ENCODE measurements around the gene JPH3. TPM values are rescaled to one million over a fixed set of nuclear protein-coding genes. Genes with fewer than 3 reads are reported as not detected.

JPH3 gene
- total RNA-seq, 4 donors from 2014 or later = 0.38 TPM; not detected in 3

DNA sequence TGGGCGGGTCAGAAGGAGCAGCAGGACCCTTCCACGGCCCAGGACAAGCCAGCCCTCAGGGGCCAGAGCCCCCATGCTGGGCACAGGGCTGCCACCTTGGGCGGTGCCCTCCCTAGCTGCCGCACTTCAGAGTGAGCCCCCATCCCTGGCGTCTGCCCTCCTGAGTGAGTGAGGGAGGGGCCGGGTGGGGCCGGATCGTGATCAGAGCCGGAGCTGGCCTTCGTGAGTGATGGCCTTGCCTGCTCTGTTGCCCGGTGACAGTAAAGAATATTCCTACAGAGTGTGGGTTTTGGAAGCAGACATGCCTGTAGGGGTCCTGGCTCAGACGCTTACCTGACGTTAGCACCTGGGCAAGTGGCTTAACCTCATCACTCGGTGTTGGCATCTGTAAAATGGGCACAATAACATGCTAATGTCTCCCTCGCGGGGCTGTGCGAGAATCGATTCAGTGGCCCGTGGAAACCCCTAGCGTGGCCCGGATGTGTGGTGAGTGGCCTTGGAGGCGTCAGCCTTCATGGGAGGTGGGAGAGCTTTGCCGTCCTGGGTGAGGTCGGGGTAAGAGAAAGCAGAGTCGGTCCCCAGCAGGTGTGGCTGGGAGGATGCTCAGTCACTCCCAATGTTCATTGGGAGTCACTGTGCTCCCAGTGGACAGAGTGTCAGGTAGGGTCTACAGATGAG is 26.1 kb downstream of the JPH3 start:
- TF ChIP-seq, protein P1, sequence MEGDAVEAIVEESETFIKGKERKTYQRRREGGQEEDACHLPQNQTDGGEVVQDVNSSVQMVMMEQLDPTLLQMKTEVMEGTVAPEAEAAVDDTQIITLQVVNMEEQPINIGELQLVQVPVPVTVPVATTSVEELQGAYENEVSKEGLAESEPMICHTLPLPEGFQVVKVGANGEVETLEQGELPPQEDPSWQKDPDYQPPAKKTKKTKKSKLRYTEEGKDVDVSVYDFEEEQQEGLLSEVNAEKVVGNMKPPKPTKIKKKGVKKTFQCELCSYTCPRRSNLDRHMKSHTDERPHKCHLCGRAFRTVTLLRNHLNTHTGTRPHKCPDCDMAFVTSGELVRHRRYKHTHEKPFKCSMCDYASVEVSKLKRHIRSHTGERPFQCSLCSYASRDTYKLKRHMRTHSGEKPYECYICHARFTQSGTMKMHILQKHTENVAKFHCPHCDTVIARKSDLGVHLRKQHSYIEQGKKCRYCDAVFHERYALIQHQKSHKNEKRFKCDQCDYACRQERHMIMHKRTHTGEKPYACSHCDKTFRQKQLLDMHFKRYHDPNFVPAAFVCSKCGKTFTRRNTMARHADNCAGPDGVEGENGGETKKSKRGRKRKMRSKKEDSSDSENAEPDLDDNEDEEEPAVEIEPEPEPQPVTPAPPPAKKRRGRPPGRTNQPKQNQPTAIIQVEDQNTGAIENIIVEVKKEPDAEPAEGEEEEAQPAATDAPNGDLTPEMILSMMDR (IDR thresholded peaks at IDR 0.05; ENCODE audit: low read depth) = no peak

DNA sequence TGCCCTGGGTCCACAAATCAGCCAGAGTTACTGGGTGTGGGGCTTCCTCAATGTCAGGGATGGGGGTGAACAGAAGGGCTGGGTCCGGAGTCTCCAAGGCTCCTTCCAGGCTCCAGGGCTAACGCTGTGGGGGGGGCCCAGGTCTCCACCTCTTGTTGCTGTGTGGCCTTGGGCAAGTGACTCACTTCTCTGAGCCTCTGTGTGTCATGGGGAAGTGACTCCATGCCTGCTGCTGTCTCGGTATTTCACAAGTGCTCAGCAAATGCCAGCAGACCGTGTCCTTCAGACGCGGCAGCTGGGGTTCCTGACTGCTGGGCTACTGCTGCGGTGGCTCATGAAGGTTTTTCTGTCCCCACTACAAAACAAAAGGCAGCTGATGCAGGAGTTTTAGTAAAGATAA is 26.6 kb downstream of the JPH3 start:
- TF ChIP-seq, protein P1 (IDR thresholded peaks at IDR 0.05; ENCODE audit: low read depth) = no peak

DNA sequence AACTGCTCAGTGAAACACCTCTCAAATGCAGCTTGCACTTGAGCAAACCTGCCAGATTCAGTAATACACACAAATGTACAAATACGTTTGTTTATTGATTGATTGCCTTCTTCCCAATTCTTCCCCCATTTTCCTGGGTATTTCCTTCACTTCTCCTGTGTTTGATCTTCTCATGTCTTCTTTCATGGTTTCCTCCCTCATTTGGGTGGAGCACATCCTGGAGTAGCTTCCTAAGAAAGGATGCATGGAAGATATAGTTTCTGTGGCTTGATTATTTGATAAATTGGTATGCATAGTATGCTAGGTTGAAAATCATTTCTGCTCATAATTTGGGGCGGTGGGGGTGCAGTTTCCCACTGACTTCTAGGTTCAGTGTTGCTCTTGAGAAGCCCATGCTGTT is 28.8 kb downstream of the JPH3 start:
- TF ChIP-seq, protein P1 (IDR thresholded peaks at IDR 0.05; ENCODE audit: low read depth) = no peak

DNA sequence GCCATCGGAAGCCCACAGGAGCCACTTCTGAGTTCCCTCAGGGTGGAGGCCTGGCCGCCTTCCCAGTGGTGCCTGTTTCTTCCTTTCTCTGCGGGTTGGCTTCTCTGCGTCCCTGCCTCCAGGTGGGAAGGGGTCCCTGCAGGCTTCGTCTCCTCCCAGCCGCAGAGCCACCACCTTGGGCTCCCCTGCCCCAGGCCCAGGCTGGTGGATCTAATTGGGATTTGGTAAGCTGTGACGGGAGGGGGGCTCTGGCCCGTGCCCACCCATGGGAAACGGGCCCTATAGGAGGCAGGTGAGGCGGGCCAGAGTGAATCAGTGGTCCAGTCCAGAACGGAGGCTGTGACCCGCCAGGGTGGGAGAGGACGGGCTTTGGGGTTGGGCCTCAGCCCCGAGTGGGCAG is 32.1 kb downstream of the JPH3 start:
- TF ChIP-seq, protein P1 (IDR thresholded peaks at IDR 0.05; ENCODE audit: low read depth) = no peak

DNA sequence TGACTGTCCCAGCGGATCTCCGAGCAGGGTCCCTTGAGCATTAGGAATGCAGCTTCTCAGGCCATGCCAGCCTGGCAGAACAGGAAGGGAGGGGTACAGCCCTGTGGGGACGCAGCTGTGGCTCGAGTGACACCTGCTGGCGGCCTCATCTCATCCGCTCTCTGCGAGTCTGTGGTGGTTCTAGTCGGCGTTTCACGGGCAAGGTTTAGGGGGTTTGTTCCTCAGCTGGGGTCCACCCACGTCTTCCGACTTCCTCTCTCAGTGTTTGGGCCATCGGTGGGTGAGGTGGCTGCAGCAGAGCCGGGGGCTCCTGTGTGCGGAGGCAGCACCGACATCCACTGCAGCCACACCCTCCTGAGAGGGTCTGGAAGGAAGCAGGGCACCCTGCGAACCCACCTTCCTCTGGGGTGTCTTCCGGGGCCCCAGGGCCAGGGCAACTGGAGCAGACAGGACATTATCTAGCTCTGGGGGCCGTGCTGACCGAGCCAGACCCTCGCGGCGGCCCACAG is 33.3 kb downstream of the JPH3 start:
- TF ChIP-seq, protein P1 (IDR thresholded peaks at IDR 0.05; ENCODE audit: low read depth) = no peak

DNA sequence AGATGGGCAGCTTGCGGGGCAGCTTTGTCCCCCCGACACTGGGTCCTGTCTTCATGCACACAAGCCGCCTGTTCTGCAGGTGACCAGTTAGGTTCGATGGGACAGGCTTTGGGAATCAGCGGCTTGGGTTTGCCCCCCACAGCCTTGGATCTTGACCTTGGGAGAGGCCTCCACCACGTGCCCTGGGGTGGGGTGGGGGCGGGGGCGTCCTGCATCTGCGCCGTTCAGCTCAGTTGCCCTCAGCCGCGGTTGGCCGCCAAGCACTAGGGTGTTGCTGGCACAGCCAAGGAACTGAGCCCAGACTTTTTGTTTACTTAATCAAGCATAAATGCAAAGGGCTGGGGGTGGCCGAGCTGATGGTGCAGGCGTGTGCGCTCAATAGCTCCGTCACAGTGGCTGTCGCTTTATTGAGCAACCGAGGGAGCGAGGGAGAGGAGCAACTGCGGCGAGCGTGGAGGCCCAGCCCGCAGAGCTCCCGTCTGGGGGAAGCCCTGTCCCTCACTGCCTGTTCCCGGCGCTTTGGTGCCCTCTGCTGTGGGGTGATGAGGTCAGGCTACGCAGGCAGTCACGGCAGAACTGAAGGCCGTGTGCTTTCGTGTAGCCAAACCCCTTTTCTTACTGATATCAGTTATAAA is 33.9 kb downstream of the JPH3 start:
- TF ChIP-seq, protein P1 (IDR thresholded peaks at IDR 0.05; ENCODE audit: low read depth) = no peak

DNA sequence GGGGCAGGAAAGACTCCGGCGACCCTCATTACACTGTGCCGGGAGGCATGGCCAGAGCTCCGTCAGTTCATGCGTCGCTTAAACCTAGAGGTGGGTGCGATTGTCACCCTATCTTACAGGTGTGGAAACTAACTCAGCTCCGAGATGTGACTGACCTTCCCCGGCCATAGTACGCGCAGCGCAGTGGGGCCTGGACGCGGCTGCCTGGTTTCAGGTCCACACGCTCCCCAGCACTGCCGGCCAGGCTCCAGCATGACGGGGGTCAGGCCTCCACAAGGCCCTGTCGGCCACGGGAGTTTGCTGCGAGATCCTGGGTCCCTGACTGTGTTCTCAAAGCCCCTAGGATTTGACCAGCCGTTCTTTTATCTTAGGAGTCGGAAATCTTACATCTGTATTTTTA is 34.4 kb downstream of the JPH3 start:
- TF ChIP-seq, protein P1 (IDR thresholded peaks at IDR 0.05; ENCODE audit: low read depth) = no peak
